HG03565 (cell line): Measurements from ENCODE around the gene RHOB.
A peak's percentile ranks its signal among the peaks of the same experiment; 100 is the strongest.
"Not testable (repeated sequence)": the region's sequence is repeated elsewhere in the genome, so short reads cannot be mapped to it uniquely, and the experiment has no call there.

Source experiments
- ATAC-seq: cut with Tn5 transposase; IDR thresholded peaks from one replicate; pipeline ENCODE4 v1.9.1; 2021; ENCODE audit warnings: mild to moderate bottlenecking, moderate library complexity; ENCODE audit not compliant: unreplicated experiment

RHOB gene

DNA sequence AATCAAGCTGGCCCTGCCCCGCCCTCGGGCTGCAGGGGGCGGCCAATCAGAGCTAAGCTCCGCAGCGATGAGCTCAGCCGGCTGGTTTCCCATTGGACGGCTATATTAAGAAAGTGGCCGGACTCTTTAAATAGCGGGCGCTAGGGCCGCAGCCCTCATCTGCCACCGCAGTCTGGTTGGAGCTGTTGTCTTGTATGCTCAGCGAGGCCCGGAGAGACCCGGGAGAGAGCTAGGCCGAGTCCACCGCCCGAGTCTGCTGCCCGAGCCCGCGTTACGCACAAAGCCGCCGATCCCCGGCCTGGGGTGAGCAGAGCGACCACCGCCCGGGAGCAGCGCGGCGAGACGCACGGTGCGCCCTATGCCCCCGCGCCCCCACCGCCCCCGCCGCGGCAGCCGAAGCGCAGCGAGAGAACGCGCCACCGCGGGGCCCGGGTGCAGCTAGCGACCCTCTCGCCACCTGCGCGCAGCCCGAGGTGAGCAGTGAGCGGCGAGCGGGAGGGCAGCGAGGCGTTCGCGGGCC, at the start of gene RHOB:
TSS of gene RHOB (plus strand) at position 158 of the 520 bp plus-strand sequence. CDS start 392 bp downstream, outside the sequence.
- peak; percentile 98 for ATAC-seq

GRCh38 chr2:20397811-20398447, 48.9 kb upstream of the RHOB start:
- no peak for ATAC-seq

GRCh38 chr2:20398956-20399567, 47.8 kb upstream of the RHOB start:
- ATAC-seq = no peak

DNA sequence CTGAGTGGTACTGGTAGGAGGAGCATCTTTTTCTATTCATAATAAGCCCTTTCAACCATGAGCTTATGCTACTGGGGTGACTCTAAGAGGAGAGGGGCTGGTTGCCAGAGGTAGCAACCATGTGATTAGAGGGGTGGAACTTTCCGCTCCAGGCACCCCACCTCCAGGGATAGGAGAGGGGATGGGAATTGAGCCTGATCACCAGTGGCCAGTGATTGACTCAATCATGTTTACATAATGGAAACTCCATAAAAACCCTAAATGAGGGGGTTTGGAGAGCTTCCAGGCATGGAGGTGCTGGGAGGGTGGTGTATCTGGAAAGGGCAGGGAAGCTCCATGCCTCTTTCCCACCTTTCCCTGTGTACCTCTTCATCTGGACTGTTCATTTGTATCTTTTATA, 46.6 kb upstream of the RHOB start:
- no peak for ATAC-seq

- ATAC-seq = no peak
Observed at GRCh38 chr2:20400787-20401488, 45.9 kb upstream of the RHOB start.

- no peak for ATAC-seq
Observed at GRCh38 chr2:20401489-20401835, 45.4 kb upstream of the RHOB start.

GRCh38 chr2:20403774-20404312, 43.0 kb upstream of the RHOB start:
- ATAC-seq = no peak

- no peak for ATAC-seq
Observed at GRCh38 chr2:20404950-20405349, 41.9 kb upstream of the RHOB start.

DNA sequence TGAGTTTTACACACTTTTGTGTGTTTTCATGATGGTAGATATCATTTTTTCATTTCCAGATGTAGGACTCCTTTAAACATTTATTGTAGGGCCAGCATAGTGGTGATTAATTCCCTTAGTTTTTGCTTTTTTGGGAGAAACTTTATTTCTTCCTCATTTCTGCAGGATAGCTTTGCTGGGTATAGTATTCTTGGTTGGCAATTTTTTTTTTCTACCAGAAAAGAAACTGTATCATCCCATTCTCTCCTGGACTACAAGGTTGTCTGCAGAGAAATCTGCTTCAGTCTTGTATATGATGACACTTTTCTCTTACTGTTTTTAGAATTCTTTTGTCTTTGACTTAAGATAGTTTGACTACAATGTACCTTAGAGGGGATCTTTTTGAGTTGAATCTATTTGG, 37.8 kb upstream of the RHOB start:
- no peak for ATAC-seq

- ATAC-seq = no peak
Observed at GRCh38 chr2:20410556-20411277, 36.2 kb upstream of the RHOB start.

DNA sequence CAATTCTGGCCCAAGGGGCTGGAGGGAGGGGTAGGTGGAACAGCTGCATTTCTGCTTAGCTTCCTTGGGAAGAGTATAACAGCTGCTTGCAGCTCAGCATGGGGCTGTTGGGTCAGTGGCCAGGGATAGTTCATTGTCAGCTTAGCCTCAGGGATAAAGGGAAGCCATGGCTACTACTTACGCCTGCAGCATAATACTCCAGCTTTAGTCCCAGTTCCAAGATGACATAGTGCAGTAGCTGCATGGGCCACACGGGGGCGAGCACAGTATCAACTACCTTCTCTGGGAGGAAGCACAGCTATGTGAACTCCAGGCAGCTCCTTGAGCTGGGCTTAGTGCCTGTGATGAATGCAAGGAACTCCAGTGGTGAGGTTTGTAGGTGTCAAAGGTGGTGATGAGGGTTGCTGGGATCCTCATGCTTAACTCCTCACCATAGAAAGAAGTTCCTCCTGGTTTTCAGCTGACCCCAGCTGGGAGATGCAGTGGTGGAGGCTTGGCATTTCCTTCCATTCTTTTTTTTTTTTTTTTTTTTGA, 35.4 kb upstream of the RHOB start:
- peak; percentile 99 for ATAC-seq

- no peak for ATAC-seq
Observed at GRCh38 chr2:20414806-20415205, 32.1 kb upstream of the RHOB start.

- ATAC-seq = no peak
Observed at GRCh38 chr2:20415511-20415918, 31.4 kb upstream of the RHOB start.

GRCh38 chr2:20416723-20417122, 30.2 kb upstream of the RHOB start:
- ATAC-seq = no peak

DNA sequence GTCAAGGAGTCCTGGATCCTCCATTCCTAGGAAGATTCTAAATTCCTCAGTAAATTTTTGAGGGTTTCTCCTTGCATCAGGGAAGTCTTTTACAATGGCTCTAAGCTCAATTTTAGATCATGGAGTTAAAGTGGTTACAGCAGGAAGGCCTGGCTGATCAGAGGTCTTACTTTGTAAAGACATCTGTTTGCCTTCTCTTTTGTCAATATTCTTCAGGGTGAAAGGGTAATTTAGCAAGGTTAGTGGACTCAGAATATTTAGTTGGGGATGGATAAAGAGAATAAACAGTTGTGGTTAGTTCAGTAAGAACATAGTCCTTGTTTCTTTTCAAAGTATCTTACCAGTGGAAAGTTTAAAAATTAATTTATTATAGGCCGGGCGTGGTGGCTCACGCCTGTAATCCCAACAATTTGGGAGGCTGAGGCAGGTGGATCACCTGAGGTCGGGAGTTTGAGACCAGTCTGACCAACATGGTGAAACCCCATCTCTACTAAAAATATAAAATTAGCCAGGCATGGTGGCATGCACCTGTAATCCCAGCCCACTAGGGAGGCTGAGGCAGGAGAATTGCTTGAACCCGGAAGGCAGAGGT, 29.5 kb upstream of the RHOB start:
- not testable (repeated sequence) for ATAC-seq

DNA sequence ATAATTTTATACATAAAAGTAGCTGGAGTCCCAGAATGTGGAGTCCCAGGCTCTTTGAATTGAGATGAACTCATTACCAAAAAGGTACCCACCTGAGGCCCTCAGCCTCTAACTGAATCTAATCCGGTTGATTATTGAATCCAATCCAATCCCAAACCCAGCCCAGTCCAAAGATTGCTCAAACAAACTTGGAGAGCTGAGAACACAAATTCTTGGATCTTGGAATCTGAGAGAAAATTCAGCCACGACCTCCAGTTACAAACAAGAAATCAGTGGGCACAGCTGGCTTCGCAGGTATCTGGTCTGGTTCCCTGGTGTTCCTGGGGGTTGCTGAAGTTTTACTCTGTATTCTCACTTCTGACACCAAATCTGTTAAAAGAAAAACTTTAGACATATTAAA, 28.4 kb upstream of the RHOB start:
- no peak for ATAC-seq

GRCh38 chr2:20419007-20419576, 27.8 kb upstream of the RHOB start:
- ATAC-seq = no peak

DNA sequence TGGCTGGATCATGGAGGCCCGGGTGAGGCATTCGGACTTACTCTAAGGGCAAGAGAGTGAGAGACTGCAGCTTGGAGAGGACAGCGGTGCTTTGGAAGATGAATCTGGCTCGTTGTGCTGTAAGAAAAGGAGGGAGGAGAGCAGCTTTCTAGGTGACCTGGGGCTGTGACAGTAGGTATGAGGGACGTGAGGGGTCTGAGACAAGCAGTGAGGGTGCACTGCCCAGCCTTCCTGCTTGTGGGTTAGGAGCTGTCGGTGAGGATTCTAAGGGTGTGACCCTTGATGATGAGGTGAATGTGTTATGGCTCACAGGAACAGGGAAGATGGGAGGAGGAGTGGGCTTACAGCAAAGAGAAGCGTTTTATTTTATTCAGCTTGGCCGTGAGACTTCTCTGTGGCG, 27.1 kb upstream of the RHOB start:
- no peak for ATAC-seq

DNA sequence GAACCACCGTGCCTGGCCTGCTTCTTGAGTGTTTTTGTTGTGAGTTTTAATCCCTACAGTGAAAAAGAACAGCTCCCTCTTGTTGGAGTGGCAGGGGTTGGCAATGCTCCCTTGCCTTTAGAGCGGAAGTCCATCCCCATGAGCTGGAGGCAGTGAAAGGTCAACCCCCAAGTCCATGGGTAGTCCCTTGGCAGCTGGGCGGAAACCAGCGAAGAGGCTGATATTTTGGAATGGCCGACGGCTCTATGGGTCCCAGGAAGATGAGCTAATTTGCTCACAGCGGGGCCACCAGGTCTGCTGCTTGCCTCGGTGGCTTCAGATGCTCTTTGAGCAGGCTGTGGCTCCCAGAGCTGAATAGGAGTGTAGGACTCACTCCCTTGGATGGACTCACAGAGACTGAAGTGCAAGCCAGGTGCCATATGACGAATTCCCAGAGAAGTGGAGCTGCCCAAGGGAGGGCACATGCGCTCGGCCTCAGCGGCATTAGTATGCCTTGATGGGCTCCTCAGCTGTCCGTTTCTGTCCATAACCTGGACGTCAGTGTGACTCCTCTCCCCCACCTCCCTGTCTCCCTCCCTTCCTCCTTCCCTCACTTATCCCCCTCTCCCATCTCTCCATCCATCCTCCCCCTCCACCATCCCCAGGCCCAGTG, 25.4 kb upstream of the RHOB start:
- no peak for ATAC-seq

GRCh38 chr2:20421988-20422370, 24.9 kb upstream of the RHOB start:
- ATAC-seq = no peak
